Measurements from ENCODE around the gene DST.
"Not testable (repeated sequence)": the region's sequence is repeated elsewhere in the genome, so short reads cannot be mapped to it uniquely, and the experiment has no call there.

Gene DST

GRCh38 chr6:56510984-56511531, 131.6 kb downstream of the DST start:
- no peak for DNase-seq

- no peak for DNase-seq
Measured at GRCh38 chr6:56509031-56509430, 133.7 kb downstream of the DST start.

GRCh38 chr6:56507517-56507916, 135.2 kb downstream of the DST start:
- DNase-seq, result no peak

GRCh38 chr6:56505512-56506260, 137.0 kb downstream of the DST start:
- no peak for DNase-seq

- DNase-seq, result no peak
Measured at GRCh38 chr6:56501993-56502392, 140.7 kb downstream of the DST start.

- DNase-seq, result no peak
Measured at GRCh38 chr6:56499095-56499494, 143.6 kb downstream of the DST start.

GRCh38 chr6:56497691-56498090, 145.0 kb downstream of the DST start:
- DNase-seq, result no peak

GRCh38 chr6:56497240-56497639, 145.4 kb downstream of the DST start:
- DNase-seq, result no peak

GRCh38 chr6:56496650-56497049, 146.0 kb downstream of the DST start:
- not testable (repeated sequence) for DNase-seq

- DNase-seq, result no peak
Measured at GRCh38 chr6:56495654-56496053, 147.0 kb downstream of the DST start.

GRCh38 chr6:56491606-56492328, 150.9 kb downstream of the DST start:
- no peak for DNase-seq

- DNase-seq, result no peak
Measured at GRCh38 chr6:56490993-56491392, 151.7 kb downstream of the DST start.

GRCh38 chr6:56489559-56489958, 153.1 kb downstream of the DST start:
- no peak for DNase-seq

GRCh38 chr6:56488281-56488680, 154.4 kb downstream of the DST start:
- DNase-seq, result no peak

GRCh38 chr6:56486681-56487080, 156.0 kb downstream of the DST start:
- no peak for DNase-seq

GRCh38 chr6:56484669-56485068, 158.0 kb downstream of the DST start:
- DNase-seq, result no peak

- DNase-seq, result no peak
Measured at GRCh38 chr6:56483929-56484328, 158.8 kb downstream of the DST start.

- no peak for DNase-seq
Measured at GRCh38 chr6:56482525-56482924, 160.2 kb downstream of the DST start.

GRCh38 chr6:56481957-56482356, 160.7 kb downstream of the DST start:
- no peak for DNase-seq

- no peak for DNase-seq
Measured at GRCh38 chr6:56480654-56481337, 161.9 kb downstream of the DST start.

- no peak for DNase-seq
Measured at GRCh38 chr6:56480246-56480645, 162.4 kb downstream of the DST start.

GRCh38 chr6:56479381-56479780, 163.3 kb downstream of the DST start:
- DNase-seq, result no peak

GRCh38 chr6:56478202-56478601, 164.5 kb downstream of the DST start:
- DNase-seq, result no peak

GRCh38 chr6:56477241-56477640, 165.4 kb downstream of the DST start:
- DNase-seq, result no peak

Data from GDM1 (cell line).